Stimulated activated CD8-positive, alpha-beta memory T cell treated with anti-CD3 and anti-CD28 coated beads, Interleukin-2, amount 100 ng/mL, for 48 hours (primary cell): ENCODE data around the gene RND3.

ENCODE experiments used
- DNase-seq, 2 donors: peaks; one replicate each; pipeline ENCODE4 v3.0.0-alpha.2; 2020; ENCODE audit warnings: low read depth in 2 of 2

The RND3 gene

GRCh38 chr2:150494234-150494945 lies 6.9 kb upstream of the RND3 start:
- no peak for DNase-seq

- DNase-seq = no peak
Measured at GRCh38 chr2:150491943-150492342, 4.5 kb upstream of the RND3 start.

- no peak for DNase-seq
Measured at GRCh38 chr2:150491430-150491829, 4.0 kb upstream of the RND3 start.

- no peak for DNase-seq
Measured at GRCh38 chr2:150490466-150490865, 3.0 kb upstream of the RND3 start.

GRCh38 chr2:150486539-150487484 lies 655 bp downstream of the RND3 start:
- DNase-seq = no peak

- no peak for DNase-seq
Measured at GRCh38 chr2:150485871-150486538, 1.5 kb downstream of the RND3 start.

- no peak for DNase-seq
Measured at GRCh38 chr2:150485114-150485870, 2.2 kb downstream of the RND3 start.

GRCh38 chr2:150484461-150485021 lies 2.9 kb downstream of the RND3 start:
- no peak for DNase-seq

GRCh38 chr2:150484006-150484405 lies 3.5 kb downstream of the RND3 start:
- no peak for DNase-seq

- no peak for DNase-seq
Measured at GRCh38 chr2:150483532-150483931, 3.9 kb downstream of the RND3 start.

- DNase-seq = no peak
Measured at GRCh38 chr2:150482667-150483400, 4.6 kb downstream of the RND3 start.

- DNase-seq = no peak
Measured at GRCh38 chr2:150482111-150482510, 5.4 kb downstream of the RND3 start.

GRCh38 chr2:150480971-150481830 lies 6.3 kb downstream of the RND3 start:
- DNase-seq = no peak

GRCh38 chr2:150480241-150480640 lies 7.2 kb downstream of the RND3 start:
- DNase-seq = no peak

- DNase-seq = no peak
Measured at GRCh38 chr2:150479075-150479915, 8.2 kb downstream of the RND3 start.

- DNase-seq = no peak
Measured at GRCh38 chr2:150478200-150478974, 9.1 kb downstream of the RND3 start.

GRCh38 chr2:150477347-150477746 lies 10.1 kb downstream of the RND3 start:
- no peak for DNase-seq

GRCh38 chr2:150476809-150477302 lies 10.6 kb downstream of the RND3 start:
- no peak for DNase-seq
